GM19452 (cell line): ENCODE measurements around the gene ABCB4.
"Not testable (repeated sequence)": the region's sequence is repeated elsewhere in the genome, so short reads cannot be mapped to it uniquely, and the experiment has no call there.

Source experiments
- ATAC-seq: cut with Tn5 transposase; IDR thresholded peaks from one replicate; pipeline ENCODE4 v1.9.1; 2021; ENCODE audit not compliant: unreplicated experiment

The ABCB4 gene

DNA sequence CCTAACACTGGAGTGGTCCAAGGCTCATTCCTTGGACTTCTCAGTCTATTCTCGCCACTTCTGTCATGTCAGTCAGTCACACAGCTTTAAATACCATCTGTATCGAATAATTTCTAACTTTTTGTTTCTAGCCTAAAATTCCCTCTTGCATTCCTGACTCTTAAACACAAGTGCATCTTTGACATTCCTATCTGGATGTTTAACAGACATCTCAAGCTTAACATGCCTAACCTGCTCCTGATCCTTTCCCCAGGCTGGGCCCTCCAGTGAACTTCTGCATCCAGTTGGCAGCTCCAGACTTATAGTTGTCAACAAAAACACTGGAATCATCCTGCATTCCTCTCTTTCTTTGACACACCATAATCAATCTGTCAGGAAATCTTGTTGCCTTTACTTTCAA lies 4.5 kb upstream of the ABCB4 start:
- ATAC-seq = no peak

GRCh38 chr7:87476179-87476557 lies 688 bp upstream of the ABCB4 start:
- no peak for ATAC-seq

DNA sequence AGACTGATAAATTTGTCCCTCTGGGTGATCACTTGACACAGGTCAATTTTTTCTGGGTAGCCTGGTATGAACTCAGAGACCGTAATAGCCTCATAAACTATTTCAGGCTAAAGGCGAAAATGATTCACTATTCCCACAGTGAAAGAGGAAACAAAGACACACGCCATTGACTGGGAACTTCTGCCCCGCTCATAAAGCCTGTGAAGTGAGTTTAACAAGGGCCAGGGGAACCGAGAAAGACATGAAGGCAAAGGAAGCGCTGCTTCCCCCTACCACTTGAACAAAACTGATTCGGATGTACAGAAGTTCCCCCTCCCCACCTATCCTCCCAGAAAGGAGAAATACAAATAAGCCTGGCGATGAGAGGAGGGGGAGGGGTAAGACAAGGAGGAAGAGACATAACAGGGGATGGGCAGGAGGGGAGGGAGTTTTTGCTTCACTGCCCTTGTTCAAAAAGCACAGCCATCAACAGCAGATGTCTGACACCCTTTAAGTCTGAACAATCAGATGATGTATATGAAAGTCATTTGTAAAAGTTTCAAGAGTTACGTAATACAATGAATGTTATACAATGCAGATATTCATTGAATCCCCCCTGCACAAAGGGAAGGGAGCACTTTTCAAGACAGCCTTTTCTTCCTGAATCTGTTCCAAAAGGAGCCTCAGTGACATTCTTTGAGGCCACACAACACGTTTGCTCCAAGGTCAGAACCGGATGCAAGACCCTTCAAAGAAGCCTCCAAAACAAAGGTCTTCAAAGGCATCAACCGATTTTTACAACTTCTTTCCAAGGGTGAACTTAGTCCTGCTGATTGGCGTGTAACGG lies 734 bp downstream of the ABCB4 start:
- peak; percentile 68 for ATAC-seq

DNA sequence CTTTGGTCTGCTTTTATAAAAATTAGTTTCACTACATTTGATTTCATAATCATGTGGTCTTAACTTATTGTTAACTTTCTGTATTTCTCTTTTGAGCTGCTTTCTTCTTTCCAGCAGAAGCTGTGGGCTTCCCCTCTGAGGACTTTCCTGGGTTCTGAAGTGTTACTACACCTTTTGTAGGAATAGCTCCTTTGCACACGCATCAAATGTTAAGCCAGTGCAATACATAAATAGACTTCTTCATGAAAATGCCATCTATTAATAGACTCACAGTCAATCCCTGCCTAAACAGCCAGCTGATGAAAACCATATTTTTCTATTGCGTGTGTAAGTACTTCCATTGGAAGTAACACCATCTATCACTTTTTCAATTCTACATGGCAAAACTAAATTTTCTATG lies 1.5 kb downstream of the ABCB4 start:
- ATAC-seq = peak; percentile 14

DNA sequence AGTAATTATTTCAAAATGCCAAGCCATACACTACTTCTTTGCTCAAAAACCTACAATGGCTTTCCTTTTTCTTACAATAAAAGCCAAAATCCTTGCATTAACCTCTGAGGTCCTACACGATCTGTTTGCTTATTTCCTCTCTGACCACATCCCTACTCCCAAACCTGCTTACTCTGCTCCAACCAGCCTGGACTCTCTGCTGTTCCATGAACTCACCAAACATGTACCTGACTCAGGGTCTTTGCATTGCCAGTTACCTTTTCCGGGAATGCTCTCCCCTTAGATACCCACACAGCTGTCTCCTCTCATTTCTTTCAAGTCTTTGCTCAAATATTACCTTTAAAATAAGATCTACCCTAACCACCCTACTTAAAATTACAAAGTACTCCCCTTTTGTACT lies 2.3 kb downstream of the ABCB4 start:
- ATAC-seq = no peak

- ATAC-seq = no peak
Observed at GRCh38 chr7:87471473-87471872, 4.0 kb downstream of the ABCB4 start.

DNA sequence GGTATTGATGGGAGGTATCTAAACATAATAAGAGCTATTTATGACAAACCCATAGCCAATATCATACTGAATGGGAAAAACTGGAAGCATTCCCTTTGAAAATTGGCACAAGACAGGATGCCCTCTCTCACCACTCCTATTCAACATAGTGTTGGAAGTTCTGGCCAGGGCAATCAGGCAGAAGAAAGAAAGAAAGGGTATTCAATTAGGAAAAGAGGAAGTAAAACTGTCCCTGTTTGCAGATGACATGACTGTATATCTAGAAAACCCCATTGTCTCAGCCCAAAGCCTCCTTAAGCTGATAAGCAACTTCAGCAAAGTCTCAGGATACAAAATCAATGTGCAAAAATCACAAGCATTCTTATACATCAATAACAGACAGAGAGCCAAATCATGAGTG lies 6.3 kb downstream of the ABCB4 start:
- ATAC-seq = not testable (repeated sequence)

GRCh38 chr7:87465534-87465880 lies 10.0 kb downstream of the ABCB4 start:
- ATAC-seq = not testable (repeated sequence)

DNA sequence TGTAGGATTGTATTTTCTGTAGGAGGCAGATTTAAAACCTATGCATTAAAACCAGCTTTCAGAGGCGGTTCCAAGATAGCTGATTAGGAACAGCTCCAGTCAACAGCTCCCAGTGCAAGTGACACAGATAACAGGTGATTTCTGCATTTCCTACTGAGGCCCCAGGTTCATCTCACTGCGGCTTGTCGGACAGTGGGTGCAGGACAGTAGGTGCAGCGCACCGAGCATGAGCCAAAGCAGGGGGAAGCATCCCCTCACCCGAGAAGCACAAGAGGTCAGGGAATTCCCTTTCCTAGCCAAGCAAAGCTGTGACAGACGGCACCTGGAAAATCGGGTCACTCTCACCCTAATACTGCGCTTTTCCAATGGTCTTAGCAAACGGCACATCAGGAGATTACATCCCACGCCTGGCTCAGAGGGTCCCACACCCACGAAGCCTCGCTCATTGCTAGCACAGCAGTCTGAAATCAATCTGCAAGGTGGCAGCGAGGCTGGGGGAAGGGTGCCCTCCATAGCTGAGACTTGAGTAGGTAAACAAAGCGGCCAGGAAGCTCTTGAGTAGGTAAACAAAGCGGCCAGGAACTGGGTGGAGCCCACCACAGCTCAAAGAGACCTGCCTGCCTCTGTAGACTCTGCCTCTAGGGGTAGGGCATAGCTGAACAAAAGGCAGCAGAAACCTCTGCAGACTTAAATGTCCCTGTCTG lies 10.5 kb downstream of the ABCB4 start:
- ATAC-seq = not testable (repeated sequence)

GRCh38 chr7:87463982-87464381 lies 11.5 kb downstream of the ABCB4 start:
- no peak for ATAC-seq

DNA sequence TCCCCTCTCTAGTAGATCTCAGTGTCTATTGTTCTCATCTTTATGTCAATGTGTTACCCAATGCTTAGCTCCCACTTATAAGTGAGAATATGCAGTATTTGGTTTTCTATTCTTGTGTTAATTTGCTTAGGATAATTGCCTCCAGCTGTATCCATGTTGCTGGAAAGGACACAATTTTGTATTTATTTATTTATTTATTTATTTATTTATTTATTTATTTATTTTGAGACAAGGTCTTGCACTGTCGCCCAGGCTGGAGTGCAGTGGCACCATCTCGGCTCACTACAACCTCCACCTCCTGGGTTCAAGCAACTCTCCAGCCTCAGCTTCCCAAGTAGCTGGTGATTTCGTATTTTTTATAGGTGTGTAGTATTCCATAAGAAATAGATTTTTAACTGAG lies 15.0 kb downstream of the ABCB4 start:
- not testable (repeated sequence) for ATAC-seq

DNA sequence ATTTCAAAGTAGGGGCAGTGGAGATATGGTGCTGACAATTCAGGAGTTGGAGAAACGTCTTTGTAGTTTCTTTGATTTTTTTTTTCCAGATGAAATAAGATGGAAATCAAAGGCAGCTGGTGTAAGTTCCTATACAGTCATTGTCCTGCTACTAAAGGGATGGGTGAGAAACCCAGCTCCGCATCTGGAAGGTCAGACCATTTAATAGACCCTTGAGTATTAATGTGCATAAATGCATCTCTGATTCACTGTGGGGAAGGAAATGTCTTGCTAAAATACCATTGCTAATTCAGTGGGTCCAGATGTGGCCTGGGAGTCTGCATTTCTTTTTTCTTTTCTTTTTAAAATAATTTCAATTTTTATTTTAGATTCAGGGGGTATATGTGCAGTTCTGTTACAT lies 15.5 kb downstream of the ABCB4 start:
- ATAC-seq = no peak

- ATAC-seq = no peak
Observed at GRCh38 chr7:87458148-87458547, 17.3 kb downstream of the ABCB4 start.

DNA sequence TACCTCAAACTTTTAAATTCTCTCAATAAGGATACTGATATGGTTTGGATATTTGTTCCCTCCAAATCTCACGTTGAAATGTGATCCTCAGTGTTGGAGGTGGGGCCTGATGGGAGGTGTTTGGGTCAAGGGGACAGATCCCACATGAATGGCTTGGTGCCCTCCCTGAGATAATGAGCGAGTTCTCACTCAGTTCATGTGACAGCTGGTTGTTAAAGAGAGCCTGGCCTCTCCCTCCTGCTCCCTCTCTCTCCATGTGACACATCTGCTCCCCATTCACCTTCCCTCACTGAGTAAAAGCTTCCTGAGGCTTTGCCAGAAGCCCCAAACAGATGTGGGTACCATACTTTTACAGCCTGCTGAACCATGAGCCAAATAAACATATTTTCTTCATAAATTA lies 19.2 kb downstream of the ABCB4 start:
- no peak for ATAC-seq

DNA sequence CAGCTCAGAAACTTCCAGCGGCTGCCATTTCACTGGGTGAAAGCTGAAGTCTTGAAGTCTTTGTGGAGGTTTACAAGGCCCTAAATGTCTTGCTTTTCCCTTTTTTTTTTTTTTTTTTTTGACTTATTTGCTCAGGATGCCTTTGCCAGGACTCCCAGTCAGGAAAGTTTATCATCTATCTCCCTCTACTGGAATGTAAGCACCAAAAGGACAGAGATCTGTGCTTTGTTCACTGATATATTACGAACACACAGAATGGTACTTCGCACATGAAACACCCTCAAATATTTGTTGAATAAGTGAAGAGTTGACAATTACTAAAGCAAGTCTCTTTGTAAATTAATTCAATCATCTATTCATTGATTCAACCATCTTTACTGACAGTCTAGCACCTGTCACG lies 23.2 kb downstream of the ABCB4 start:
- no peak for ATAC-seq

- ATAC-seq = no peak
Observed at GRCh38 chr7:87451187-87451586, 24.3 kb downstream of the ABCB4 start.

DNA sequence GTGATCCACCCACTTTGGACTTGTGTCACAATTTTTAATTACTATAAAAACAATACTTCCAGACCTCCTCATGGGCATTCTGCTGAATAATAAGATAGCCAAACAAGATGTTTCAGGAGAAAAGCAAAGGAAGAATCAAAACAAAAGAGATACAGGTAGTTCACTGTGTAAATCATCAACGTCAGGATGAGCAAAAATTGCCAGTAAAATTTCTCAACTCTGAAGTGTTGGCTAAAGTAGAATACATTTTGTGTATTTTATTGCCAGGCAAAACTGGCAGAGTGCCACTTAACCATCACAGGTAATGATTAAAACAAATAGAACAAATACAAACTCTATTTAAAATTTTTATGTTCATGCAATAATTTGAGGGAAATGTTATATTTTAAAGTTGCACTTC lies 24.8 kb downstream of the ABCB4 start:
- ATAC-seq = no peak

DNA sequence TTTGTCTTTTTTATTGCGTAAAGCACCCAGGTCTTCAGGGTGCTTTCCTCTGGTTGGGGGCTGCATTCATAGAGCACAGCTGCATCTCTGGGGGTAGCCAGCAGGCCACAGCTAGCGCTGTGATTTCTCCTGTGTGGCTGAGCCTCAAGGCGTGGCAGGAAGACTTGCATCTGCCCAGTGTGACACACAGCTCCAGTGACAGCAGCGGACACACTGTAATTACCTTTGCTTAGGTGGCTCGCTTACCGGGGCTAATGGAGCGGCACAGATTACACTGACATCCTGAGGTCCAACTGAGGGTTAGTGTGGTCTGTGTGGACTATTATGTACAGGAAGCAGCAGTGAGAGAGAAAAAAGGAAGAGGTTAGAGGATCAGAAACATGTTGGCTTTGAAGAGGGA lies 27.1 kb downstream of the ABCB4 start:
- no peak for ATAC-seq

DNA sequence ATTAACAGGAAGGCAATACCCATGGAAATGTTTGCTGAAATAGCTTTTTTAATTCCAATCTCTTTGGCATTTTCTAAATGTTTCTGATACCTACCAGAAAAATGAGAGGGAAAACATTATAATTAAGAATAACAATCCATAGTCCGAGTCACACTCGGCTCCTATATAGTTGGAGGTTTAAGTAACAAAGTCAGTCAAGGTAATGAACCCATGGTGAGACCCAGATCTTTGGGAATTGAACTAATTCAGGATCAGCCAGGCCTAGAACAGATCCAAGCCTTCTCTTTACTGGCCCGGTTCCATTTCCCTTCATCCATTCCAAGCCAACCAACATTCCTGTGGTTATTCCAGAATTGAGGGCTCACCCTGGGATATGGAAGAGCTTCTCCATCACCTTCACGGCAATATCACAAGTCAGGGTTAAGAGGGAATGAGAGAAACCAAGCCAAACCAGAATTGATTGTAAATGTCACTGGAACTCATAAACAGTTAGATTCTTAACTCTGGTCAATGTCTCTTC lies 28.3 kb downstream of the ABCB4 start:
- no peak for ATAC-seq

- ATAC-seq = peak; percentile 73
Observed at GRCh38 chr7:87445897-87446296, 29.6 kb downstream of the ABCB4 start.

DNA sequence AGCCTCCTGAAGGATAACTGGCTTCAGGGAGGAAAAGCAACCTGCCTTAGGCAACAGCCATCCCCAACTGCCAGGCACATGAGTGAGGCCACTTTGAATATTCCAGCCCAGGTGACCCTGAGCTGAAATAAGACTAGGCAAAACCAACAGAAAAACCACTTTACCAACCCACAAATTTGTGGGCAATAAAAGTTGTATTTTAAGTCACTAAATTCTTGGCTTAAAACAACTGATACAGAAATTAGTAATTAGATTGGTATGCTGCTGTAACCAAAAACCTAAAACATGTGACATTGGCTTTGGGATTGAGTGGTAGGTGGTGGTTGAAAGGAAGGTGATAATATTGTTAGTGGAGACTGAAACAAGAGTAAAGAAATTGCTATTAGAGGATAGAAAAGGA lies 39.9 kb downstream of the ABCB4 start:
- no peak for ATAC-seq

GRCh38 chr7:87432536-87432935 lies 42.9 kb downstream of the ABCB4 start:
- ATAC-seq = no peak
